Choroid plexus epithelial cell (primary cell): ENCODE results near the gene PHLDB2.

ENCODE experiments used
- DNase-seq: peaks from one replicate; pipeline ENCODE4 v3.0.0-alpha.2; 2010; ENCODE audit warnings: low read depth
- H3K4me3 ChIP-seq: 2 replicates; pipeline ENCODE4 v1.5.1; 2011; ENCODE audit warnings: low read depth, mild to moderate bottlenecking, control low read depth, low read length, moderate library complexity
- CTCF ChIP-seq: conservative IDR thresholded peaks from 2 replicates; pipeline ENCODE4 v1.5.1; 2011; ENCODE audit warnings: low read depth, mild to moderate bottlenecking, control low read depth, inconsistent platforms, low read length, moderate library complexity

The PHLDB2 gene

GRCh38 chr3:111819927-111820326, 39.1 kb upstream of the PHLDB2 start:
- no peak overlapping the region for H3K4me3 ChIP-seq
- DNase-seq = no peak
- no peak for TF ChIP-seq CTCF

DNA sequence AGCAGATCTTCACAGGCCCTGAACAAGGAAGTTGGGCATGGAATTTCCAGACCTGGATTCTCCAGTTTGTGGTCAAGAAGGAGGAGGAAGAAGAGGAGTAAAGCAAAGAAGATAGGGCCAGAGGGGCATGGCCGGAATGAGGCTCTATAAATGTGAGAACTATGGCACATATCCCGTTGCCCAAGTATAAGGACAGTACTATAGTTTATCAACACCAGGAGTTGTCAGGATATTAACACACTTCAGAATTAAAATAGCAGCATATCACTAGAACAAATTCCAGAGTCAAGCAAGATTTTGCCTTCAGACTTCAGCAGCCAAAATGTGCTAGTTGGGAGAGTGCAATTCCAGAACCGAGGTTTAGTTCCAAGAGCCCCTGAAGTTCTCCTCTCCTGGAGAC, 38.4 kb upstream of the PHLDB2 start:
- H3K4me3 ChIP-seq = no peak overlapping the region
- DNase-seq = no peak
- TF ChIP-seq CTCF = no peak

DNA sequence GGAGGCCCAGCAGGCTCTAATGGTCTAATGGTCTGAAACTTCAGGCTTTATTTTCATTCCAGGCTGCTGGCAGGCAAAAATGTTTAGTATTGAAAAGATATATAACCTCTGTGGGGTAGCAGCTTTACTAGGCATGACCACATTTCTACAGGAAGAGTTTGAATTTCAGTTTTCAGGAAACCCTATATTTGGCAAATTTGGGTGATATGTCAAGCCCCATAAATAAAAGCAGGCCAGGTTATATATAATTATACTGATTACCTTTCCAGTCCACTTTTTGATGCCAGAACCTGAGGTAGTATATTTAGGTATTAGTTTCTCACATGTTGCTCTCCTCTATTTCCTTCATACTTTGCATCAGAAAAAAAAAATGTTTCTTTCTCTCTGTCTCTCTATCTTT, 37.2 kb upstream of the PHLDB2 start:
- TF ChIP-seq CTCF = no peak

GRCh38 chr3:111822804-111823203, 36.3 kb upstream of the PHLDB2 start:
- no peak overlapping the region for H3K4me3 ChIP-seq
- no peak for TF ChIP-seq CTCF
- no peak for DNase-seq

More for the DNA sequence above, 37.2 kb upstream of the PHLDB2 start:
- DNase-seq = no peak
- H3K4me3 ChIP-seq = no peak overlapping the region

- TF ChIP-seq CTCF = no peak
- no peak overlapping the region for H3K4me3 ChIP-seq
- no peak for DNase-seq
These were observed 35.7 kb upstream of the PHLDB2 start for GRCh38 chr3:111823341-111823855.

DNA sequence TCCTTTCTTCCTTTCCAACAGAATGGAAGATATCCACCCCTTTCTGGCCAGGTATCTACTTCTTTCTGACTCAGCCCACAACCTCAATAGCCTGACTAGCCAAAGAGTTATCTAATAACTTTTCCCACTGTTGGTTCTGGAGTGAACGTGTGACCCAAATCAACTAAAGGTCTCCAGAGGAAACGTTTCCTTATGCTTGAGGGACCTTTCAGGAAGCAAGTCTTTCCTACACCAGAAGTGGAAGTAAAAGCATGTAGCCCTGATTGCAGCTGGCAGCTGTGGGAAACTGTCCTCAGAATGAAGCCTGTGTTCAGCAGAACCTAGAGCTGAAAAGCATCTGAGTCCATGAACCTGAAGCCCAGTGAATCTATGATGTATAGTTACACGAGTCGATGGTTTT, 34.7 kb upstream of the PHLDB2 start:
- no peak for TF ChIP-seq CTCF
- DNase-seq = no peak
- no peak overlapping the region for H3K4me3 ChIP-seq

- TF ChIP-seq CTCF = no peak
- H3K4me3 ChIP-seq = no peak overlapping the region
- no peak for DNase-seq
These were observed 31.2 kb upstream of the PHLDB2 start for GRCh38 chr3:111827871-111828270.
